Gastrocnemius medialis (tissue), 4 donors: ENCODE measurements around the gene SLC12A2.

ENCODE experiments used
- CTCF ChIP-seq, 5 experiments: fragments of 450-650 bp in 3 of 5; fragments of 200-600 bp in 2 of 5; sonication (generic) in 2 of 5; IDR thresholded peaks in 4 of 5; conservative IDR thresholded peaks in 1 of 5; 1 replicate in 4 of 5; 2 replicates in 1 of 5; pipeline ENCODE4 v1.5.1; 2016 to 2019; ENCODE audit warnings: antibody characterized with exemption in 5 of 5, mild to moderate bottlenecking in 3 of 5, moderate library complexity in 3 of 5
- POLR2A ChIP-seq, 2 donors: fragments of 450-650 bp; IDR thresholded peaks; one replicate each; pipeline ENCODE4 v1.6.1; 2017; ENCODE audit warnings: antibody characterized with exemption in 2 of 2, mild to moderate bottlenecking in 2 of 2, moderate library complexity in 2 of 2

GRCh38 chr5:128135286-128135685, 51.7 kb downstream of the SLC12A2 start:
- TF ChIP-seq CTCF (IDR thresholded peaks at IDR 0.05 in 4 of 5, conservative IDR thresholded peaks at IDR 0.05 in 1 of 5) (no peak), POLR2A (IDR thresholded peaks at IDR 0.05) (no peak)
